ENCODE results near the gene LCE2A. TPM values are rescaled to one million over a fixed set of nuclear protein-coding genes. Genes with fewer than 3 reads are reported as not detected.
"Not testable (repeated sequence)": the region's sequence is repeated elsewhere in the genome, so short reads cannot be mapped to it uniquely, and the experiment has no call there.

Gene LCE2A
- total RNA-seq, 2 donors from 2014 or later, result not detected

GRCh38 chr1:152658649-152659048, 39.5 kb upstream of the LCE2A start:
- Histone ChIP-seq H3K9me3 (no peaks in the 10 kb centered on the region), H3K4me3 (no peak overlapping the region), H3K27me3 (no peaks in the 10 kb centered on the region), H3K4me1 (no peaks in the 10 kb centered on the region), H3K36me3 (replicated peaks in 1 of 2; ENCODE audit: insufficient read depth in 1 of 2, low read depth in 2 of 2) (no peaks in the 10 kb centered on the region), H3K27ac (no peak overlapping the region)
- ATAC-seq (no peak), DNase-seq (no peak)
- intact Hi-C loops (cut with DNase I), result no loop called here
- 90 to 92% methylated on average over 3 of the region's 3 CpGs for WGBS, 2 donors
- no peak for TF ChIP-seq CTCF (IDR thresholded peaks at IDR 0.05)
- TF ChIP-seq POLR2A (IDR thresholded peaks at IDR 0.05), result no peak

- no peak within 1 kb of the TSS for H3K4me3 ChIP-seq
- no peak for ATAC-seq
- H3K9me3 ChIP-seq, result no peaks in the 10 kb centered on the region
- intact Hi-C loops (cut with DNase I), result no loop called here
- H3K27me3 ChIP-seq, result no peaks in the 10 kb centered on the region
- no peak within 1 kb of the TSS for H3K27ac ChIP-seq
- no peak for TF ChIP-seq POLR2A (IDR thresholded peaks at IDR 0.05)
- no peak for TF ChIP-seq CTCF (IDR thresholded peaks at IDR 0.05)
- H3K36me3 ChIP-seq (replicated peaks in 1 of 2; ENCODE audit: insufficient read depth in 1 of 2, low read depth in 2 of 2), result no peaks in the 10 kb centered on the region
- no peaks in the 10 kb centered on the region for H3K4me1 ChIP-seq
- WGBS, 2 donors, result 46 to 57% methylated on average over 3 of the region's 3 CpGs
- DNase-seq, result no peak
These were observed 35.0 kb upstream of the LCE2A start, which contains the start of gene LCE2D for GRCh38 chr1:152663098-152663497. TSS of gene LCE2D (plus strand) at chr1:152663380. CDS start at chr1:152664106, 726 bp downstream.

GRCh38 chr1:152666171-152666570, 32.0 kb upstream of the LCE2A start:
- H3K27me3 ChIP-seq; intact Hi-C loops (cut with DNase I); H3K36me3 ChIP-seq (replicated peaks in 1 of 2; ENCODE audit: insufficient read depth in 1 of 2, low read depth in 2 of 2); H3K9me3 ChIP-seq; H3K4me3 ChIP-seq; H3K4me1 ChIP-seq; DNase-seq; H3K27ac ChIP-seq; ATAC-seq: not testable (repeated sequence)
- WGBS, 2 donors, result 66 to 71% methylated on average over 1 of the region's 1 CpG

- intact Hi-C loops (cut with DNase I), result no loop called here
- no peak for TF ChIP-seq POLR2A (IDR thresholded peaks at IDR 0.05)
- no peak for TF ChIP-seq CTCF (IDR thresholded peaks at IDR 0.05)
- H3K4me3 ChIP-seq, result no peak overlapping the region
These were observed 30.5 kb upstream of the LCE2A start for GRCh38 chr1:152667648-152668047.

GRCh38 chr1:152673016-152673415, 25.1 kb upstream of the LCE2A start:
- Histone ChIP-seq H3K9me3 (peaks cover 0 to 3% (median 0%) of the 10 kb centered on the region in 3 donors), H3K27ac (no peak overlapping the region), H3K4me1 (no peaks in the 10 kb centered on the region), H3K36me3 (replicated peaks in 1 of 2; ENCODE audit: insufficient read depth in 1 of 2, low read depth in 2 of 2) (no peaks in the 10 kb centered on the region), H3K27me3 (no peaks in the 10 kb centered on the region), H3K4me3 (no peak overlapping the region)
- intact Hi-C loops (cut with DNase I), result no loop called here
- TF ChIP-seq POLR2A (IDR thresholded peaks at IDR 0.05) (no peak), CTCF (IDR thresholded peaks at IDR 0.05) (no peak)
- WGBS, 2 donors, result 41 to 57% methylated on average over 2 of the region's 2 CpGs
- DNase-seq (no peak), ATAC-seq (no peak)

More at GRCh38 chr1:152667648-152668047, 30.5 kb upstream of the LCE2A start:
- H3K27me3 ChIP-seq, result no peaks in the 10 kb centered on the region
- H3K4me1 ChIP-seq, result no peaks in the 10 kb centered on the region
- H3K36me3 ChIP-seq (replicated peaks in 1 of 2; ENCODE audit: insufficient read depth in 1 of 2, low read depth in 2 of 2), result no peaks in the 10 kb centered on the region
- 80 to 84% methylated on average over 5 of the region's 5 CpGs for WGBS, 2 donors
- H3K9me3 ChIP-seq, result no peaks in the 10 kb centered on the region
- DNase-seq, result no peak
- no peak for ATAC-seq
- H3K27ac ChIP-seq, result no peak overlapping the region

- H3K9me3 ChIP-seq; intact Hi-C loops (cut with DNase I); H3K36me3 ChIP-seq (replicated peaks in 1 of 2; ENCODE audit: insufficient read depth in 1 of 2, low read depth in 2 of 2); H3K27me3 ChIP-seq; DNase-seq; H3K4me1 ChIP-seq; ATAC-seq; H3K27ac ChIP-seq; H3K4me3 ChIP-seq: not testable (repeated sequence)
- WGBS, 2 donors, result 52 to 83% methylated on average over 1 to 3 of the region's 3 CpGs
These were observed 23.2 kb upstream of the LCE2A start, which contains the start of gene LCE2C for GRCh38 chr1:152674983-152675382. TSS of gene LCE2C (plus strand) at chr1:152675279. CDS start at chr1:152676016, 737 bp downstream.
